Frontal cortex (tissue), 4 donors: Measurements from ENCODE around the gene SCN11A. TPM values are rescaled to one million over a fixed set of nuclear protein-coding genes. Genes with fewer than 3 reads are reported as not detected.

Experiments used
- DNase-seq, 2 donors: peaks; one replicate each; pipeline ENCODE4 v3.0.0; 2012; ENCODE audit warnings: low spot score in 2 of 2
- FAIRE-seq: peaks from 2 replicates; lab custom pipeline; 2012; peaks lifted over from hg19 to GRCh38; lab: Jason Lieb, UNC
- small RNA-seq: library from RNA; depleted of rRNA; stranded (forward); fragments of <200 nt; gene quantifications from one replicate; pipeline ENCODE3, GENCODE V24; 2014
- total RNA-seq: library from RNA; depleted of rRNA; stranded (reverse); fragments of >200 nt; gene quantifications from one replicate; pipeline ENCODE4 v1.2.3, GENCODE V29; 2014
- donor health status: control.
- donor health status: control.
- donor health status: control.

Gene SCN11A
- total RNA-seq, 1 donor from 2014 or later, result under 0.01 TPM

DNA sequence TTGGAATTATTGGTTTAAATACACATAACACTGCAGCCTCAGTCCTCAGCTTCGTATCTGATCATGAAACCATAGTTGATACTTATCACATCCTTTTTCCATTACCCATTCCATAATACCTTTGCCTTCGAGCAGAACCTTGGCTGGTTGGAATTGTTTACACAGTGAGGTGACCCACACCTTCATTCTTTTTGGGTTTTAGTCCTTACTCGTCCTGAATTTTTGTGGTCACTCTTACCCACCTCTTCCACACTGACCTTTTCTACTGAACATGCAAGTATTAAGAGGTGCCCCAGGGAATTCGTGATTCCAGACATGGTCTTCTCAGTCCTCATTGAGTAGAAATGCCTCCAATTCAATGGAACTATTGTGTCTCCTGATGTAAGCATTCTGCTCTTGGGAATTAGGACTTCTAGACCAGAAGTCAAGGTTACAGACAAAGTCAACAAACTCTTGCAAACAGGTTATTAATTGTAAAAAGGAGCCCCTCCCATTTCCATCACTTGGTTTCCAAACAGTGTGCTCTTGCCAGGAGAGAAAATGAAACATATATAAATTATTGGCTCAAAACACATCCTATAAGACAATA is 37.7 kb downstream of the SCN11A start:
- no peak for DNase-seq
- FAIRE-seq, result no peak

DNA sequence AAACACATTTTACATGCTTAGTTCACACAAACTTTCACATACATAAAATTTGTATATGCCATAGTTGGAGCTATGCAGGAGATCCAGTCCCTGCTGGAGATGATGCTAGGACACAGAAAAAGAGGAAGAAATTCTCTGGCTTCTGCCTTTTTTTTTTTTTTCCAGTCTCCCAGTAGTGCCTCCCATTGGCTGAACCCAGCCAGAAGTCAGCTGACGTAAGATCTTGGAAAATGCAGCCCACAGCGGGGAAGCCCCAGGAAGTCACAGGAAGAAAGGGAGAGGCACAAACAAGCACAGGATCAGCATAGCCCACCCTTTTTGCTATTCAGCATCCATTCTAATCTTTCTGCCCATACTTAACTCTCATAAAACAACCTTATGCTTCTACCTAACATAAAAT is 38.5 kb downstream of the SCN11A start:
- no peak for DNase-seq
- no peak for FAIRE-seq

DNA sequence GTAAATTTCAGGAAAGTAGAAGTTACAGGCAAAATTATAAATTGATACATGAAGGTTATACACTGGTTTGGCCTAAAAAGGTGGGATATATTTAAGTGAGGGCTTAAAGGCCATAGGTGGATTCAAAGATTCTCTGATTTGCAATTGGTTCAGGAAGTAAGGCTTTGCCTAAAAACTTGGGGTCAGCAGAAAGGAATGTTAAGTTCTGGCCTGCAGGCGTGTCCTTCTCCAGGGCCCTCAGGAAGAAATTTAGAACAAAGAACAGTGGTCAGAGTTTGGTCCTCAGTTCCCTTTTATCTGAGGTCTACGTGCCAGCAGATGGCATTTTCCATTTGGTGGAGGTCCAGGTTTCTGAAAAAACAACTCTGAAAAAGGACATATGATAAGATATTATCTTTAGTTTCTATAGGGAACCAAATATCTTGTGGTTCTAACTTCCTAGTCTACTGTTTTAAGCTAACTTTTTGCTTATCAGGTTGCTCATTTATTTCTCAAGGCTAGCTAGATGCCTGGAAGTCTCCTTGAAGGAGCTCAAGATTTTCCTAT is 40.5 kb downstream of the SCN11A start:
- DNase-seq, result no peak
- no peak for FAIRE-seq

DNA sequence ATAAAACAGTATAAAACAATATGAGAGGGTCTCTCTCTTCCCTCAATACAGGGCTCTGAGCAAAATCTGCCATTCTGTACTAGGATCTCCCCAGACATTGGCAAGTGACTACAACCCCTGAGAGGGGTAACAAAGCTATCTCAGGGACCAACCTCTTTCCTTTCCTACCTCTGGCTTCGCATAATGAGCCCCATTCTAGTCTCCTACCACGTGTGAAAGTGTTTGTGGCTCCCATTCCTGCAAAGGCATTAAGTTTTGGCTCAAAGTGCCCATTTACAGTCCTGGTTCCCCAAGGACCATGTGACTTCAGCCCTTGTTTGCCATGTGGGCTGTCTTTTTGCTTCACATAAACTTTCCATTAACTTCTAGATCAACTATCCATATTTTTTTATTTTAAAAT is 46.4 kb downstream of the SCN11A start:
- DNase-seq (no peak), FAIRE-seq (no peak)

Small RNA genes lying within 50 kb of the gene (small RNA-seq; reads per million reads assigned to genes)
- not detected for gene RNU6-1227P

Other genes with a start within 250 kb of the SCN11A start
- not detected for gene SCN10A, start 235.7 kb downstream of the SCN11A start, total RNA-seq
- gene WDR48, start 72 bp upstream of the SCN11A start, total RNA-seq, result 111 TPM
- gene GORASP1, start 55.7 kb upstream of the SCN11A start, total RNA-seq, result 20.4 TPM
- 3.7 TPM for gene TTC21A, start 55.7 kb upstream of the SCN11A start, total RNA-seq
- gene CSRNP1, start 101.6 kb upstream of the SCN11A start, total RNA-seq, result 2.4 TPM
- gene XIRP1, start 140.7 kb upstream of the SCN11A start, total RNA-seq, result not detected
- gene CX3CR1, start 228.1 kb upstream of the SCN11A start, total RNA-seq, result 7.3 TPM